Cardiac septum (tissue), 1 donor: ENCODE data around the gene PMVK. TPM values are rescaled to one million over a fixed set of nuclear protein-coding genes. Genes with fewer than 3 reads are reported as not detected.
"Not testable (repeated sequence)": the region's sequence is repeated elsewhere in the genome, so short reads cannot be mapped to it uniquely, and the experiment has no call there.

Source experiments
- DNase-seq: peaks from one replicate; pipeline ENCODE4 v3.0.0-alpha.2; 2020; ENCODE audit warnings: low spot score
- intact Hi-C: fragments of 100-400 bp; cut with DNase I; formaldehyde crosslinking; loops from one replicate; pipeline ENCODE4 v1.14.0; 2022
- long read RNA-seq: library from polyadenylated mRNA; unstranded; transcript quantifications from one replicate; pipeline ENCODE4 v2.0.0, GENCODE V29; 2021
- total RNA-seq: library from RNA; stranded (reverse); fragmentation: NEBNext Ultra II Directional; extraction: Animal tissue kit (Norgen Biotek cat#: 25700); gene quantifications from one replicate; pipeline ENCODE4 v1.2.1, GENCODE V29; 2021
- donor health status: DM: no; HTN: no; CAD: no.

PMVK gene
- 30.9 TPM for total RNA-seq
- long read RNA-seq, transcript PMVK-201 (5 exons, 1,280 nt): major isoform, 72 of 75 reads
- long read RNA-seq, partial matches to known transcripts: 0 of 75 reads
- long read RNA-seq, other reads (novel, unspliced or antisense): 3 of 75 reads

DNA sequence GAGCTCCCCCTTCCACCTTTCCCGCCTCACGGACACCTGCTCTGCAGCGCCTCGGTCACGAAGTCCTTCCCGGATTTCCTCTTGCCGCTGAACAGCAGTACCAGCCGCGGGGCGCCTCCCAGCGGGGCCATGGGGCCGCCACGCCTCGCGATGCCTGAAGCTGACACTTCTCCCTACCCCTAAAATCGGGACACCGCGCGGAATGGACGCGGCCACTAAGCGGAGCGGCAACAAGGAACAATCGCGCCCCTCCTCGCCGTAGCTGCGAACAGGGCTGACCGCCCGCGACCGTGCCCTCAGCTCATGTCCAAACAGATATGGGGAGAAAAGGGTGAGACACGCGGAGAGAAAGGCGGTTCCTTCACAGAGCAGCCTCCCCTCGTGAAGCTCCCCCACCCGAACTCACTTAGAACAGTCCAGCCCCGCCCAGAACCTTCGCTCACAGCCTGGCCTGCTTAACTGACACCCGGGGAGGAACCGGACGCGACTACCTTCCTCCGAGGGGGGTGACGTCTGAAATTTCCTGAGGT is at the start of gene PMVK:
PMVK (minus strand) TSS at position 165 of the 530 bp plus-strand sequence; CDS start at position 131, 34 bp downstream.
- intact Hi-C loops: loop anchor here (1.0 to 2.0 kb wide), 3 partner anchors 25 to 378 kb away; partner anchors contain the start of genes CKS1B, PYGO2 and UBE2Q1
- DNase-seq: peak; percentile 99

DNA sequence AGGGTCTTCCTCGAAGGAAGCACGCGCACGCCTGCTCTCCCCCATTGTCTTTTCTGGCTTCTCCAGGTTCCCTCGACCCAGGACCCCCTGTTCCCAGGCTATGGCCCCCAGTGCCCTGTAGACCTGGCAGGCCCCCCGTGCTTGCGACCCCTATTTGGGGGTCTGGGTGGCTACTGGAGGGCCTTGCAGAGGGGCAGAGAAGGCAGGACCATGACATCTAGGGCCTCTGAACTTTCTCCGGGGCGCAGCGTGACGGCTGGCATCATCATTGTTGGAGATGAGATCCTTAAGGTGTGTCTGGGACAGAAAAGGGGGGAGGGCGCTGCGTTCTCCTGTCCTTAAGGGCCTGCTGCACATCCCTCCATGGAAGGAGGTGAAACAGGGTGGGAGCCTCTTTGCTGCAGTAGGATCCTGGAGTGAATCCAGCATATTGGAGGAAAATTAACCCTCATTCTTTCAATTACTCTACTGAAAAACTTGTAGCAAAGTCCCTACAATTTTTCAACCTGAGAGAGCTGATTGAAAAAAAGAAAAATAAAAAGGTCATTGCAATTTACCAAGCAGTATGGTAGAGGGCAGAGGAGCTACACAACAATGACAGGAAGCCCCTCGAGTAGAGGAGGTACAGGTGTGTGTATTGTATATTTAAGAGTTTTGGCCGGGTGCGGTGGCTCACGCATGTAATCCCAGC is 47.4 kb upstream of the PMVK start:
- intact Hi-C loops: loop anchor here (1.0 kb wide), 1 partner anchor 23 kb away; the partner anchor contains the start of gene PYGO2
- DNase-seq: no peak

DNA sequence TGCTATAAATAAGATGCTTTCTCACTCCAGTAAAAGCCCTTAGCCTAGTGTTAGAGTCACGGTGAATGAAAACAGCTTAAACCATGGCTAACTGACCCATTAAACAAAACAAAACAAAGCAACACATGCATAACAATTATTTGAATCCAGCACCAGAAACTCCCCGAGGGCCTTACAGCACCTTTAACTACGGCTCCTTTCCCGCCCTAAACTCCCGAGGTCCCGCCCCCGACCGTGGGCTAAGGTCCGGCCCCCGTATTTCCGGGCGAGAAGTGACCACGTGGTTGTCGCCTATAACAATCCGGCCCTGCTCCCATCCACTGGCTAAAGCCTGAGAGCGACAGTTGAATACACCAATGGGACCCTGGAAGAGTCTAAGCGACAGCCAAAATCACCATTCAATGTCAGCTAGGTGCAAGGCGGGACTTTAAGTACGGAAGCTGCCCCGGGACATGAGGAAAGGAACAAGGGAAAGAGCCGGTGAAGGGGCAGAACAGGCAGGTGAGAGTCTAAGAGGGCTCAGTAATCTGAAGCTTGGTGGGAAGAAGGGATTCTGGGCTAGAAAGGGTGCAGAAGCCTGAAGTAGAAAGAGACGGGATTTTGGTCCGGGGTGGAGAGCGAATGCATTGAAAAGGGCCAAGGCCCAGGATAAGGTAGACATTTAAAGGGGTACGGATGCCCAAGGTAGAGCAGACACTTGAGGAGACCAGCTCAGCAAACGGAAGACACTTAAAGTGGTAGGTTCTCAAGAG is 46.6 kb upstream of the PMVK start, which contains the start of gene FLAD1:
FLAD1 (plus strand) TSS at position 448 of the 752 bp plus-strand sequence. CDS start 351 bp downstream, outside the sequence.
- DNase-seq: peak; percentile 97
- intact Hi-C loops: loop anchor here (1.0 kb wide), 1 partner anchor 22 kb away; the partner anchor contains the start of gene PYGO2

DNA sequence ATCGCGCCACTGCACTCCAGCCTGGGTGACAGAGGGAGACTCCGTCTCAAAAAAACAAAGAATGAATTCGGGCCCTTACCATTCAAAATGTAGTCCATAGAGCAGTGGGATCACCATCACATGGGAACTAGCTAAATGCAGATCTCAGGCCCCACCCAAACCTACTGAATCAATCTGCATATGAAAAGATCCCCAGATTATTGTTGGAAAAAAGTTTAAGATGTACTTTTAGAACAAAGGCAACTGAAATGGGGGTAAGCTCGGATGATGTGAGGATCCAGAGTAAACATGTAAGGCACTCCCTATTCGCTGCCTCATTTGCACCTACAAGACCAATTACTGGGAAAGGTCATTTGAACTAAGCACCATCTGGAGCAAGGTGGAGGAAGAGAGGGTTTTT is 45.8 kb upstream of the PMVK start:
- intact Hi-C loops: no loop called here
- DNase-seq: no peak

DNA sequence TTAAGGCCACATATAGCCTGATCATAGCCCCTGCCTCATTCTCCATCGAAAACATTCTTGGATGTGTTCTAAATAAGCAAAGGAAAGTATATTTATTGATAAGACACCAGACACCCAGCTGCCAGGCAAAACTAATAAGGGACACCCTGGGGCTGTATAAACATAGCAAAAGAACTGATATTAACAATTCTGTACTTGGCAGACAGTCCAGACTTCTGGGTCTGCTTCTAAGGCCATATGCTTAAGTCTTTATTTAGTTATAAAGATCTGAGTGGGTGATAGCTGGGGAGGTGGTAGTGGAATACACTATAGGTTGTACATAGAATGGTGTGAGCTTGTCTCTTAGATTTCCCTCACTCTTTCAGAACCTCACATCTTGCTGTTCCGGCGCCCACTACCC is 41.8 kb upstream of the PMVK start:
- DNase-seq: no peak
- intact Hi-C loops: no loop called here

DNA sequence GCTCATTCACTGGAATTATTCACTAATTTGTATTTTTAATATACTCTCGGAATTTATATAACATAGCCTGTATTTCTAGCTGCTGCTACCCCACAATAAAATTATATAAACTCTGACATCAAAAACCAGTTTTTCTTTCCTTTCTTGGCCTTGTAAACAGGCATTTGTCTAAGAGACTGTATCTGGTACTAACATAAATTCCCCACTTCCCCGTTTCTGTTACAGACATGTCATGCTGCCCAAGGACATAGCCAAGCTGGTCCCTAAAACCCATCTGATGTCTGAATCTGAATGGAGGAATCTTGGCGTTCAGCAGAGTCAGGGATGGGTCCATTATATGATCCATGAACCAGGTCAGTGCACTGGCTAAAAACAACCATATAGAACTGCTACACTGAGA is 41.2 kb upstream of the PMVK start:
- intact Hi-C loops, DNase-seq: not testable (repeated sequence)

DNA sequence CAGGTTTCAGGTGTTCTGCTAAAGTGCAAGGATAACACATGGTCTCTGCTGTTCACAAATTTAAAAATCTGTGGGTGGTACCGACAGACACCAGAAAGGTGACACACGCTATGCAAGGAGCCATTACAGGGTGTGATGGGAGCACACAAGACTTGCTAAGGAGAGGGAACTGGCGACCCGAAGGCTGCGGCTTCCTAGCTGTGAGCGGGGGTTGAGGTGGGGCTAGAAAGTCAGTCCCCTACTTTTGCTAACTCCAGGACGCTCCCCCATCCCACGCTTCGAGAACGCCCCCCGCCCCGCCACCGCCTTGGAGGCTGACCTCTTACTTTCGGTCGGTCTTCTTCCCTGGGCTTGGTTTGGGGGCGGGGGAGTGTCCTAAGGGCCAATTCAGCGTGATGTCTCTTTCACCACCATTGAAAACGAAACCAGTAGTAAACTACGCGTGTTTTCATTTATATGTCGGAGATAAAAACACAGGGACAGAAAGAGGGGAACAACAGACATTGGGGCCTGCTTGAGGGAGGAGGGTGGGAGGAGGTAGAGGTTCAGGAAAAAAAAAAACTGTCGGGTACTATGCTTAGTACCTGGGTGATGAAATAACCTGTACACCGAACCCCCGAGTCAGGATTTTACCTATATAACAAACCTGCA is 39.0 kb upstream of the PMVK start:
- intact Hi-C loops: loop anchor here (2.0 kb wide), 2 partner anchors 25 to 39 kb away; partner anchors contain the start of gene PMVK
- no peak for DNase-seq

DNA sequence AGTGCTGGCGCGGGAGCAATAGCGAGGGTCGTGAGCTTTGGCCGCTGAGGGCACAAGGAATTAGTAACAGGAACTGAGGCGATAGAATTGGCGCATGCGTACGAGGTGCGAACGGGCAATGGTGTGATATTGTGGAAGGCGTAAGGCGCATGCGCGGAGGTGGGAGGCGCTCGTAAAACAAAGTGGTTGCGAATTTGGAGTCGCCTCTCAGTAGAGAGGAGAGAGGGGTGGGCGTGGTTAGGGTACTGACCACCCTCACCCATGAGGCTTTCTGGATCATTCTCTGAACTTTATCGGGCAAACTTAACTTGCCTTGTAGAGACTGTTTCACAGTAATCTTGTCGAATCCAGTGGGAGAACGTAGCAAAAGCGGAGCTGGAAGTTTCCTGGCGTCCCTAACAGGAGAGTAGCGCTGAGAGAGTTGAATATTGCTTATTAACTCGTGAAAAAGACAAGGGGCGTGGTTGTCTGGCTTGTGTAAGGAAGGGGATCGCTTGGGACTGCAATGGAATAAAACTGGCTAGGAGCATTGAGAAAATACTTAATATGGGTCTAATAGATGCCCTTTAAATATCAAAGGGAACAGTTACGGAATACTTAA is 38.4 kb upstream of the PMVK start:
- intact Hi-C loops: loop anchor here (2.0 kb wide), 2 partner anchors 26 to 38 kb away; partner anchors contain the start of gene PMVK
- DNase-seq: peak; percentile 95

DNA sequence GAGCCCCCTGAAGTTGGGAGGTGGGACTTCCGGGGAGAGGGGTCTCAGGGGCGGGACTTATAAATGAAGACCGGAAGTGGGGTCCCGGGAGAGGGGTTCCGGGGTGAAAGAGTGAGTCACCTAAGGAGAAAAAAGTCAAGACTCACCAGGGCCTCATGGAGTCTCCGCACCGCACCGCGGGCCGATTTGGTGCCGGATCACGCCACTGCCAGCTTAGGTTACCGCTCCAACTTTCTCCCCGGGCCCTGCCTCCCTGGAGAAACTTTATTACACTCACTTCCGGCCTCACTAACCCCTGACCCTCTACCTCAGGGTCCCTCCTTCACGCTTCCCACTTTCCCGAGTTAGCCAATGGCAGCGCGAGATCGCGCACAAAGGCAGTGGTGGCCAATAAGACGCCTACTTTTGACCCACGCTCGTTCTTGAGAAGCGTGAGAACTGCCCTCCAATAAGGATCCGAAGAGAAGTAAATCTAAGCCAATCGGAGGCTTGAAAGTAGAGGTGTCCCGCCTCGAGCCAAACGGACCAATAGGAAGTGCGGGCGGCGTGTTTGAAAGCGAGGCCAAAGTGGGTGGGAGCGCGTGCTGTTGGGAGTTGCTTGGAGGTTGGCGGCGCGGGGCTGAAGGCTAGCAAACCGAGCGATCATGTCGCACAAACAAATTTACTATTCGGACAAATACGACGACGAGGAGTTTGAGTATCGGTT is 37.7 kb upstream of the PMVK start, which contains the start of gene CKS1B:
CKS1B (plus strand) TSS at position 580 of the 706 bp plus-strand sequence; CDS start at position 645, 65 bp downstream.
- intact Hi-C loops: loop anchor here (2.0 kb wide), 2 partner anchors 27 to 37 kb away; partner anchors contain the start of gene PMVK
- peak; percentile 97 for DNase-seq

DNA sequence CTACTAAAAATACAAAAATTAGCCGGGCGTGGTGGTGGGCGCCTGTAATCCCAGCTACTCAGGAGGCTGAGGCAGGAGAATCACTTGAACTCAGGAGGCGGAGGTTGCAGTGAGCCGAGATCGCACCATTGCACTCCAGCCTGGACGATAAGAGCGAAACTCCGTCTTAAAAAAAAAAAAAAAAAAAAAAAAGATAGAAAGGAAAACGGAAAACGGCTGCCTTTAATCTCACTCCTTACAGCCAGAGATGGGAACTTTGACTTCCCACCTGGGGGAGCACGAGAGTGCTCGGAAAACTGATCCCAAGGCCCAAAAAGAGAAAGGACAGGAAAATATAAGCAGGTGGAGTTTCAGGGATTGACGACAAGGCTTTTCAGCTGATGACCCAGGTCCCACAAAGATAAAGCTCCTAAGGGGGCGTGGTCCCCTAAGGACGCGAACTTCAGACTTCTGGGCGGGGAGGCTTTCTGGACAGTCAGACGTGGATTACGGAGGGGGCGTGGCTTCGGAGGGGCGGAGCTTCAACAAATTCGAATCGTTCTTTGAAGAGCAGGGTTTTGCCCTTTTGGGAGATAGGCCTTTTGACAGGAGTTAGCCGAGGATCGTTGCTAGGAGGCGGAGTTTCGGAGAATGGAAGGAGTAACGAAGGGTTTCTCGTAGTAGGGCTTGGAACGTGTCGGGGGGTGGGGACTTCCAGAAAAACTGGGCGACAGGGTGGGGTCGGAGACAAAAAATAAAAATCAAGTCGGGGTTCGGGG is 37.0 kb upstream of the PMVK start:
- DNase-seq: peak; percentile 97
- intact Hi-C loops: loop anchor here (2.0 kb wide), 3 partner anchors 27 to 43 kb away; partner anchors contain the start of gene PMVK

DNA sequence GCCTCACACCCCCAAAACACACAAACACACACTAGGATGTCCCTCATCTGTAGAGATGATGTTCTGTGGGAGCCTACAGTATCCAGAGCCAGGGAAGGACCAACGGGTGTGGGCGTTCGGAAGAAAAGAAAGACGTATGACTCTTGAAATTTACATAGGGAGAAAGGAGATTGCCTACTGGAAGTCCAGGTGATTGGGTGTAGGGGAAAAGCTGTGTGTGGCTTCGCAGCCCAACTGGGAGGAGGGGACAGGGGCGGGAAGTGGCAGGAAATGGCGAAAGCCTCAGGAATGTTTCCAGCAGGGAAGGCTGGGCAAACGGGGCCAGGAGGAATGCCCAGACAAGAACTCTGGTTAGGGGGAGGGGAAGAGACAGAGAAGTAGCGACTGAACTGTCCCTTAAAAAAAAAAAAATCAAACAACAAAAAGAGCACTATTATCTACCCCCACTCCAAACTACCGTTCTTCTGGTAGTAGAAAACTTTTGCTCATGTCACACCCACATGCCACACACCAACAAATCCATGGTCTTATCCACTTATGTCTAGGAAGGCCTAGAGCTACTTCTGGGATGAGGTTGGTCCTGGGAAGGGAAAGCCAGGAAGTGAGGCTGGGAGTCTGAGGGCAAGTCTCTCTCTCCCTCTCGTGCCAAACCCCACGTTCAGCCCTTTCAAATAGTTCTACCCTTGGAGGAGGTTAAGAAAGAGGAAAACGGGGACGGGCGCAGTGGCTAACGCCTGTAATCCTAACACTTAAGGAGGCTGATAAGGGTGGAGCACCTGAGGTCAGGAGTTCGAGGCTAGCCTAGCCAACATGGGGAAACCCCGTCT is 36.2 kb upstream of the PMVK start:
- no peak for DNase-seq
- intact Hi-C loops: loop anchor here (2.0 kb wide), 1 partner anchor 44 kb away; no protein-coding TSS in a partner anchor

DNA sequence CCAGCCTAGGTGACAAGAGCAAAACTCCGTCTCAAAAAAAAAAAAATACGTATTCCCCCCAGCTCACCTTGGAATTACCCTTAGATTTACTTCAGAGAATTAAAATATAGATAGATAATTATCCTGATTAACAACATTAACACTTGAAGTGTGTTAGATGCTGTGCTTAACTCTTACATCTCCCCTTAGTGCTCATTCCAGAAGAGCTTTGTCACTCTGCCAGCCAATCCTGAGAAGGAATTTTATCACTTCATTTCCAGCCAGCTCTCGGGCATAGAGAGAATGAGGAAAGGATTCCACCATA is 35.6 kb upstream of the PMVK start:
- intact Hi-C loops: loop anchor here (2.0 kb wide), 1 partner anchor 45 kb away; no protein-coding TSS in a partner anchor

DNA sequence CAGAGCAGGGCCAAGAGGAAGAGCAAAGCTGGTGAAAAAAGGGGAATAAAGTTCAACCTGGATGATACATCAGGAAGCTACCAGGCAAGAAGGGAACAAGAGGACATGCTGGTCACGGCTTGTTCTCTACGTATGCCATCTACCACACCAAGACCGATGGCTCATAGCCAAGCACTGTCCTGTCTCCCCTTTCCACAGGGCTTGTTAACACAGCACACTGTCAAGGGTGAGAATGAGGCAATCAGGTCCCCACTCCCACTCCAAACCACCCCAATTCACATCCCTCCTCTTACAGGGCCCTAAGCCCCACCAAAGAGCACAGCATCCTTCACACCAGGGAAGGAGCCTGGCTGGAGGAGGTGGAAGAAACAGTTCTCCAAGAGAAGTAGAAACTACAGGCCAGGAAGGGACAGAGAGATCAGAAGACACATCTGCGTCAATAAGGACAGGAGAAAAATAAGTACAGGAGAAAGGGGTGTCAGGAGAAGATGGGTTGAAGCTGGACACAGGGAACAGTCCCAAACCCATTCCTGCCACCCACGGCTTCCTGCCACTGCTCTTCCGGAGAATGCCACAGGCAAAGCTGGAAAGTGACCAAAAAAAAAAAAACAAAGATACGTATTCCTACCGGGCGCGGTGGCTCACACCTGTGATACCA is 35.0 kb upstream of the PMVK start:
- DNase-seq: no peak
- intact Hi-C loops: no loop called here

More for the DNA sequence above, 35.6 kb upstream of the PMVK start:
- DNase-seq: no peak

DNA sequence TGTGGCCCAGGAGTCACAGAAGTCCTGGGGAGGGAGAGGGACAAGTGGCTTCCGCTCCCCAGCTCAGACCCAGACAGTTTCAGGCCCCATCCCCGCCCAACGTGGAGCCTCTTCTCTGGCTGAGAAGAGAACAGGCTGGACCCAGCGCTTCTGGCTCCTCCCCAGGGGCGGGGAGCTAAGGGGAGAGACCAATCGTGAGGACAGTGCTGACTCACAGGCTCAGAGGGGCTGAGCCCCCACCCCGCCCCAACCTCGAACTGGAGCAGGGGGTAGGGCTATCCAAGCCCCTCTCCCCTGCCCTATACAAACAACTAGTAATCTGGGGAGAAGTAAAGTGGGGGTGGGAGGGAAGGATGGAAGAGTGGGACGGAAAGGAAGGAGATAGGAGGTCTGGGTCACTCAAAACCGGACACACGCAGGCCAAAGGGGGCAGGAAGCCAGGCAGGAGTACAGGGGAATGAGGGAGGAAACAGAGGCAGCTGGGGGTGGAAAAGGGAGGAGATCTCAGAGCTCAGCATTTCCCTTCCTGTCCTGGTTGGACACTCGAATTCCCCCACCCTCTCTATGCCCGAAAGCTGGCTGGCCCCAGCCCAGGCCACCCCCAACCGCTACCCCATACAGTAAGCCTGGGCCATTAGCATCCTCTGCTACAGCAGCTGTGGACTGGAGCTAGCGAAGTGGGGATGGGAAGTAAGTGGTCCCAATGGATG is 34.3 kb upstream of the PMVK start, which contains the start of gene SHC1:
SHC1 (minus strand) TSS at position 117 of the 710 bp plus-strand sequence. CDS start 221 bp downstream, outside the sequence.
- intact Hi-C loops: no loop called here

DNA sequence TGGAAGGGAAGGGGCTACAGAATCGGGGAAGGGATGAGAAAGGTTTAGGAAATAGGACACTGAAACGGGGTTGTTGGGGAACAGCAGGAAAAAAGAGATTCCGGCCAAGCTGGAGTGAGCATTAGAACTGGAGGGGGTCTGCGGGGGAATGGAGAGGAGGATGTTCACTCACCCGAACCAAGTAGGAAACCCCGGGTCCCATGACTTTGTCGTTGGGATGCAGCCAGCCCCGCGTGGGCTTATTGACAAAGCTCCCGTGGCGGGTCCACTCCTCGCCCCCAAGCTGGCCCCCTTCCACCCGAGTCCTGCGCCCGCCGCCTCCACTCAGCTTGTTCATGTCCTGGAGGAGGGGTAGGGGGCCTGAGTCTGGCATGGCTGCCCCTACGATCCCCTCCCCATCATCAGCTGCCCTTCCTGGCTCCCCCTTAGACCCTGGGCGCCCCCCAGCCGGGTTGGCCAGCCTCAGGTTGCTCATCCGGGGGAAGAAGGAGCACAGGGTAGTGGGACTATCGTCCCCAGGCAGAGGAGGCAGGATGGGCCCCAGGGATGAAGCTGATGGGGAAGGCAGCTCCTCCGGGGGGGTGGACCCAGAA is 33.4 kb upstream of the PMVK start:
- DNase-seq: no peak
- intact Hi-C loops: no loop called here

More for the DNA sequence above, 34.3 kb upstream of the PMVK start, which contains the start of gene SHC1:
- peak; percentile 95 for DNase-seq
